Measurements from ENCODE around the gene KLHL40.

GRCh38 chr3:42690191-42690590, 4.9 kb downstream of the KLHL40 start:
- no peak for TF ChIP-seq EZH2 (IDR thresholded peaks at IDR 0.05)
- TF ChIP-seq POLR2AphosphoS5 (IDR thresholded peaks at IDR 0.05; ENCODE audit: borderline replicate concordance, low read depth, low read length), result no peak
- TF ChIP-seq FOXP2 (optimal IDR thresholded peaks at IDR 0.05; ENCODE audit: control extremely low read depth, extremely low read length, insufficient read depth), result no peak
